Neural progenitor cell (in vitro differentiated cells): ENCODE measurements around the gene GRIK3. TPM values are rescaled to one million over a fixed set of nuclear protein-coding genes. Genes with fewer than 3 reads are reported as not detected.

Experiments
- DNase-seq: peaks from one replicate; pipeline ENCODE4 v3.0.0-alpha.2; 2016; ENCODE audit warnings: low spot score
- H2AFZ ChIP-seq: fragments of 200-600 bp; sonication (generic); replicated peaks from 2 replicates; pipeline ENCODE4 v1.6.1; 2016; ENCODE audit warnings: antibody characterized with exemption
- H3F3A ChIP-seq: fragments of 200-600 bp; sonication (generic); 2 replicates; pipeline ENCODE4 v1.6.1; 2016; ENCODE audit warnings: antibody characterized with exemption, low read depth
- H3K27ac ChIP-seq: fragments of 200-600 bp; sonication (generic); 2 replicates; pipeline ENCODE4 v1.5.1; 2016; ENCODE audit warnings: mild to moderate bottlenecking
- H3K27me3 ChIP-seq: fragments of 200-600 bp; sonication (generic); 2 replicates; pipeline ENCODE4 v1.6.1; 2016; ENCODE audit warnings: mild to moderate bottlenecking, moderate library complexity
- H3K36me3 ChIP-seq: fragments of 200-600 bp; sonication (generic); 2 replicates; pipeline ENCODE4 v1.5.1; 2016
- H3K4me1 ChIP-seq: fragments of 200-600 bp; sonication (generic); 2 replicates; pipeline ENCODE4 v1.6.1; 2016; ENCODE audit warnings: mixed run types
- H3K4me2 ChIP-seq: fragments of 200-600 bp; sonication (generic); 2 replicates; pipeline ENCODE4 v1.6.1; 2016
- H3K4me3 ChIP-seq: fragments of 200-600 bp; sonication (generic); 2 replicates; pipeline ENCODE4 v1.5.1; 2016
- H3K79me2 ChIP-seq: fragments of 200-600 bp; sonication (generic); 2 replicates; pipeline ENCODE4 v1.6.1; 2016; ENCODE audit warnings: low read depth
- H3K9ac ChIP-seq: fragments of 200-600 bp; sonication (generic); 2 replicates; pipeline ENCODE4 v1.6.1; 2016
- H3K9me3 ChIP-seq: fragments of 200-600 bp; sonication (generic); 2 replicates; pipeline ENCODE4 v1.5.1; 2016; ENCODE audit warnings: low read depth
- H4K20me1 ChIP-seq: fragments of 200-600 bp; sonication (generic); 2 replicates; pipeline ENCODE4 v1.6.1; 2016; ENCODE audit warnings: low read depth
- H3K27ac Mint-ChIP-seq: 3 replicates; pipeline ENCODE4 v1.8.0; 2021; ENCODE audit warnings: mixed read lengths
- H3K27me3 Mint-ChIP-seq: 2 replicates; pipeline ENCODE4 v1.8.0; 2022; ENCODE audit warnings: low read depth, mild to moderate bottlenecking, inconsistent platforms, moderate library complexity, mixed read lengths; ENCODE audit not compliant: insufficient read depth
- H3K36me3 Mint-ChIP-seq: 3 replicates; pipeline ENCODE4 v1.8.0; 2021; ENCODE audit warnings: mixed read lengths
- H3K4me1 Mint-ChIP-seq: 3 replicates; pipeline ENCODE4 v1.8.0; 2021; ENCODE audit warnings: mixed read lengths
- H3K4me3 Mint-ChIP-seq: 3 replicates; pipeline ENCODE4 v1.8.0; 2021; ENCODE audit warnings: mild to moderate bottlenecking, moderate library complexity, mixed read lengths
- H3K9me3 Mint-ChIP-seq: 3 replicates; pipeline ENCODE4 v1.8.0; 2020; ENCODE audit warnings: mixed read lengths
- CTCF ChIP-seq: fragments of 200-600 bp; sonication (generic); IDR thresholded peaks from 2 replicates; pipeline ENCODE4 v1.5.1; 2017; ENCODE audit warnings: antibody characterized with exemption, mild to moderate bottlenecking
- EZH2 ChIP-seq: fragments of 200-600 bp; sonication (generic); IDR thresholded peaks from 2 replicates; pipeline ENCODE4 v1.6.1; 2017; ENCODE audit warnings: antibody characterized with exemption, mild to moderate bottlenecking, moderate library complexity
- EZH2phosphoT487 ChIP-seq: fragments of 200-600 bp; sonication (generic); IDR thresholded peaks from 2 replicates; pipeline ENCODE4 v1.6.1; 2017; ENCODE audit warnings: antibody characterized with exemption
- total RNA-seq: library from RNA; depleted of rRNA; stranded (reverse); fragments of >200 nt; gene quantifications from 2 replicates; pipeline ENCODE4 v1.2.3, GENCODE V29; 2015; ENCODE audit warnings: low replicate concordance

GRIK3 gene
- total RNA-seq, 1 donor from 2014 or later, result 1.7 TPM

GRCh38 chr1:36937371-36937770, 96.9 kb downstream of the GRIK3 start:
- no peak overlapping the region for H3K27ac ChIP-seq
- H3K4me3 Mint-ChIP-seq, result no peak overlapping the region
- TF ChIP-seq EZH2, result no peak
- no peak for TF ChIP-seq CTCF
- no peak for TF ChIP-seq EZH2phosphoT487
- H2AFZ ChIP-seq, result no peak overlapping the region
- DNase-seq, result no peak
- H3K4me3 ChIP-seq, result no peak overlapping the region
- H3F3A ChIP-seq, result no peaks in the 10 kb centered on the region
- no peaks in the 10 kb centered on the region for H3K9me3 Mint-ChIP-seq
- H3K79me2 ChIP-seq, result no peaks in the 10 kb centered on the region
- H3K27me3 Mint-ChIP-seq, result peaks cover 13% of the 10 kb centered on the region
- H3K36me3 ChIP-seq, result no peaks in the 10 kb centered on the region
- H4K20me1 ChIP-seq, result peaks cover 4% of the 10 kb centered on the region
- H3K4me1 Mint-ChIP-seq, result peaks cover 7% of the 10 kb centered on the region
- H3K4me2 ChIP-seq, result no peak overlapping the region
- H3K4me1 ChIP-seq, result peaks cover 10% of the 10 kb centered on the region
- H3K36me3 Mint-ChIP-seq, result no peaks in the 10 kb centered on the region
- no peaks in the 10 kb centered on the region for H3K27me3 ChIP-seq
- H3K9me3 ChIP-seq, result no peaks in the 10 kb centered on the region
- no peak overlapping the region for H3K9ac ChIP-seq
- no peak overlapping the region for H3K27ac Mint-ChIP-seq

- Histone ChIP-seq H2AFZ (no peak overlapping the region), H3K27me3 (no peaks in the 10 kb centered on the region), H3K4me1 (no peaks in the 10 kb centered on the region), H3K4me2 (no peak overlapping the region), H3K4me3 (no peak overlapping the region), H3K27ac (no peak overlapping the region), H3F3A (no peaks in the 10 kb centered on the region), H3K9me3 (no peaks in the 10 kb centered on the region), H3K9ac (no peak overlapping the region), H3K36me3 (no peaks in the 10 kb centered on the region), H4K20me1 (peaks cover 4% of the 10 kb centered on the region), H3K79me2 (no peaks in the 10 kb centered on the region)
- H3K4me3 Mint-ChIP-seq, result no peak overlapping the region
- no peaks in the 10 kb centered on the region for H3K9me3 Mint-ChIP-seq
- TF ChIP-seq CTCF (no peak), EZH2 (no peak), EZH2phosphoT487 (no peak)
- DNase-seq, result no peak
- H3K27ac Mint-ChIP-seq, result no peak overlapping the region
- H3K36me3 Mint-ChIP-seq, result no peaks in the 10 kb centered on the region
- no peaks in the 10 kb centered on the region for H3K4me1 Mint-ChIP-seq
- H3K27me3 Mint-ChIP-seq, result peaks cover 12% of the 10 kb centered on the region
These were observed 100.3 kb downstream of the GRIK3 start for GRCh38 chr1:36934061-36934460.

GRCh38 chr1:36927826-36928225, 106.5 kb downstream of the GRIK3 start:
- H3K36me3 ChIP-seq, result no peaks in the 10 kb centered on the region
- no peaks in the 10 kb centered on the region for H3K79me2 ChIP-seq
- no peak overlapping the region for H3K9ac ChIP-seq
- no peaks in the 10 kb centered on the region for H3K9me3 ChIP-seq
- DNase-seq, result no peak
- H3K27ac ChIP-seq, result no peak overlapping the region
- H3K4me3 ChIP-seq, result no peak overlapping the region
- Mint-ChIP-seq H3K4me3 (no peak overlapping the region), H3K27me3 (peaks cover 14% of the 10 kb centered on the region), H3K9me3 (no peaks in the 10 kb centered on the region), H3K4me1 (no peaks in the 10 kb centered on the region), H3K27ac (no peak overlapping the region), H3K36me3 (no peaks in the 10 kb centered on the region)
- peaks cover 22% of the 10 kb centered on the region for H4K20me1 ChIP-seq
- no peak overlapping the region for H2AFZ ChIP-seq
- TF ChIP-seq EZH2phosphoT487 (no peak), CTCF (no peak), EZH2 (no peak)
- no peaks in the 10 kb centered on the region for H3K27me3 ChIP-seq
- peaks cover 6% of the 10 kb centered on the region for H3F3A ChIP-seq
- peaks cover 22% of the 10 kb centered on the region for H3K4me1 ChIP-seq
- no peak overlapping the region for H3K4me2 ChIP-seq

GRCh38 chr1:36925251-36925650, 109.1 kb downstream of the GRIK3 start:
- no peak for DNase-seq
- H3K27me3 ChIP-seq, result no peaks in the 10 kb centered on the region
- no peaks in the 10 kb centered on the region for H3K79me2 ChIP-seq
- H3K4me3 ChIP-seq, result no peak overlapping the region
- H3K9me3 Mint-ChIP-seq, result no peaks in the 10 kb centered on the region
- H3K9ac ChIP-seq, result no peak overlapping the region
- TF ChIP-seq CTCF (no peak), EZH2 (no peak)
- H3K4me2 ChIP-seq, result no peak overlapping the region
- peaks cover 8% of the 10 kb centered on the region for H3F3A ChIP-seq
- H3K27me3 Mint-ChIP-seq, result peaks cover 21% of the 10 kb centered on the region
- no peak overlapping the region for H3K27ac ChIP-seq
- no peaks in the 10 kb centered on the region for H3K36me3 ChIP-seq
- no peak overlapping the region for H3K4me3 Mint-ChIP-seq
- no peaks in the 10 kb centered on the region for H3K36me3 Mint-ChIP-seq
- H2AFZ ChIP-seq, result no peak overlapping the region
- H3K27ac Mint-ChIP-seq, result no peak overlapping the region
- H3K4me1 Mint-ChIP-seq, result no peaks in the 10 kb centered on the region
- H3K9me3 ChIP-seq, result no peaks in the 10 kb centered on the region
- H4K20me1 ChIP-seq, result peaks cover 30% of the 10 kb centered on the region
- H3K4me1 ChIP-seq, result peaks cover 34% of the 10 kb centered on the region
